NK-92 treated with Interleukin-12 subunit alpha and Interleukin-12 subunit beta, amount 100 ng/mL, for 24 hours (cell line): Measurements from ENCODE around the gene PADI2.

Experiments used
- DNase-seq: peaks from one replicate; lab custom pipeline; 2025; lab: John Stamatoyannopoulos, UW

The PADI2 gene

GRCh38 chr1:17119076-17119772 is at the start of gene PADI2:
Gene PADI2 (minus strand): TSS chr1:17119451. CDS start chr1:17119371, 80 bp downstream.
- no peak for DNase-seq

- DNase-seq = no peak
Measured at GRCh38 chr1:17168091-17168876, 49.0 kb upstream of the PADI2 start.

- no peak for DNase-seq
Measured at GRCh38 chr1:17167786-17168090, 48.5 kb upstream of the PADI2 start.

GRCh38 chr1:17167041-17167785 is 48.0 kb upstream of the PADI2 start:
- no peak for DNase-seq

GRCh38 chr1:17165823-17166222 is 46.6 kb upstream of the PADI2 start:
- DNase-seq = no peak

- DNase-seq = no peak
Measured at GRCh38 chr1:17163789-17164666, 44.8 kb upstream of the PADI2 start.

- no peak for DNase-seq
Measured at GRCh38 chr1:17163371-17163770, 44.1 kb upstream of the PADI2 start.

- no peak for DNase-seq
Measured at GRCh38 chr1:17162941-17163340, 43.7 kb upstream of the PADI2 start.

GRCh38 chr1:17161926-17162800 is 42.9 kb upstream of the PADI2 start:
- no peak for DNase-seq

GRCh38 chr1:17161137-17161740 is 42.0 kb upstream of the PADI2 start:
- DNase-seq = no peak

- no peak for DNase-seq
Measured at GRCh38 chr1:17158961-17159360, 39.7 kb upstream of the PADI2 start.

- no peak for DNase-seq
Measured at GRCh38 chr1:17156108-17156507, 36.9 kb upstream of the PADI2 start.

- no peak for DNase-seq
Measured at GRCh38 chr1:17155257-17155920, 36.1 kb upstream of the PADI2 start.

GRCh38 chr1:17149771-17150170 is 30.5 kb upstream of the PADI2 start:
- no peak for DNase-seq

- DNase-seq = no peak
Measured at GRCh38 chr1:17148950-17149608, 29.8 kb upstream of the PADI2 start.

GRCh38 chr1:17145648-17146047 is 26.4 kb upstream of the PADI2 start:
- DNase-seq = no peak

GRCh38 chr1:17143760-17144159 is 24.5 kb upstream of the PADI2 start:
- no peak for DNase-seq

GRCh38 chr1:17141441-17142197 is 22.4 kb upstream of the PADI2 start:
- DNase-seq = no peak

- no peak for DNase-seq
Measured at GRCh38 chr1:17140279-17140678, 21.0 kb upstream of the PADI2 start.
